MM.1S (cell line): ENCODE measurements around the gene EPM2AIP1.

Source experiments
- DNase-seq: peaks from one replicate; pipeline ENCODE4 v3.0.0-alpha.2; 2015
- H2AFZ ChIP-seq: fragments of 300-600 bp; sonication (generic); 2 replicates; pipeline ENCODE4 v1.6.0; 2016; ENCODE audit warnings: antibody characterized with exemption, low read length
- H3F3A ChIP-seq: fragments of 300-600 bp; sonication (generic); 2 replicates; pipeline ENCODE4 v1.6.1; 2016; ENCODE audit warnings: mild to moderate bottlenecking, antibody characterized with exemption, low read length, moderate library complexity, mixed read lengths; ENCODE audit not compliant: insufficient read depth
- H3K27ac ChIP-seq: fragments of 300-600 bp; sonication (generic); 2 replicates; pipeline ENCODE4 v1.5.1; 2016; ENCODE audit warnings: mild to moderate bottlenecking, low read length
- H3K27me3 ChIP-seq: fragments of 300-600 bp; sonication (generic); replicated peaks from 2 replicates; pipeline ENCODE4 v1.6.0; 2016; ENCODE audit warnings: low read length; ENCODE audit not compliant: insufficient read depth
- H3K36me3 ChIP-seq: fragments of 300-600 bp; sonication (generic); replicated peaks from 2 replicates; pipeline ENCODE4 v1.6.1; 2016; ENCODE audit warnings: mild to moderate bottlenecking, low read length, mixed read lengths; ENCODE audit not compliant: insufficient read depth
- H3K4me1 ChIP-seq: fragments of 300-600 bp; sonication (generic); 2 replicates; pipeline ENCODE4 v1.6.1; 2016; ENCODE audit warnings: low read length, mixed read lengths
- H3K4me2 ChIP-seq: fragments of 300-600 bp; sonication (generic); 2 replicates; pipeline ENCODE4 v1.6.0; 2016; ENCODE audit warnings: low read depth, low read length
- H3K4me3 ChIP-seq: fragments of 300-600 bp; sonication (generic); 2 replicates; pipeline ENCODE4 v1.5.1; 2016; ENCODE audit warnings: low read length, mixed read lengths
- H3K79me2 ChIP-seq: fragments of 300-600 bp; sonication (generic); 2 replicates; pipeline ENCODE4 v1.6.1; 2016; ENCODE audit warnings: mixed run types, low read length, mixed read lengths
- H3K9ac ChIP-seq: fragments of 300-600 bp; sonication (generic); 2 replicates; pipeline ENCODE4 v1.6.1; 2016; ENCODE audit warnings: low read length, mixed read lengths
- H3K9me2 ChIP-seq: fragments of 300-600 bp; sonication (generic); replicated peaks from 2 replicates; pipeline ENCODE4 v1.6.1; 2016; ENCODE audit warnings: mild to moderate bottlenecking, low read length, mixed read lengths; ENCODE audit not compliant: insufficient read depth
- H3K9me3 ChIP-seq: fragments of 300-600 bp; sonication (generic); replicated peaks from 2 replicates; pipeline ENCODE4 v1.6.1; 2016; ENCODE audit warnings: mild to moderate bottlenecking, low read length, mixed read lengths; ENCODE audit not compliant: insufficient read depth
- H4K20me1 ChIP-seq: fragments of 300-600 bp; sonication (generic); 2 replicates; pipeline ENCODE4 v1.6.1; 2016; ENCODE audit warnings: mild to moderate bottlenecking, low read length, moderate library complexity, mixed read lengths; ENCODE audit not compliant: insufficient read depth
- CTCF ChIP-seq: fragments of 300-600 bp; sonication (generic); IDR thresholded peaks from 2 replicates; pipeline ENCODE4 v1.5.1; 2016; ENCODE audit warnings: antibody characterized with exemption, low read length, mixed read lengths
- EZH2 ChIP-seq: fragments of 300-600 bp; sonication (generic); optimal IDR thresholded peaks from 2 replicates; pipeline ENCODE3; 2017; ENCODE audit warnings: low read depth, mild to moderate bottlenecking, antibody characterized with exemption, low read length, mixed read lengths
- EZH2phosphoT487 ChIP-seq: fragments of 300-600 bp; sonication (generic); IDR thresholded peaks from 2 replicates; pipeline ENCODE4 v1.6.1; 2018; ENCODE audit warnings: antibody characterized with exemption, low read length

Gene EPM2AIP1

DNA sequence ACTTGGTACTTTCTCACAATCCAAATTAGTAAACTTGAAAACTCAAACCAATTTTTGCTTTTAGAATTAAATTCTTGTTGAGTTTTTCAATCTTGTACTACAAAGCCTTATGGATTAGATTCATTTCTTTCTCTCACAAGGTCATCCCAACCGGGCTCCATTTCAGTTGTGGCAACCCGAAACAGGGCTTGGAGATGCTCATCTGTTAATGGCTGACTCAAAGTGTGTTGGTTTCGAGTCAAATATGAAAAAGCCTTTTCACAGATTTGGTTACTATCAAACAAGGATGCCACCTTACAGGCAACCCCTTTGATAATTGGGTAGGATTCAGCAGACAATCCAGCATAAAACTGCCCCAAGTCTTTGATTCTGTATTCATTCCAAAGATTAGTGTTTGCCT, 1.8 kb downstream of the EPM2AIP1 start:
- DNase-seq: no peak
- peaks cover 7% of the 10 kb centered on the region; the same call in 1 of the 2 replicates for H3K36me3 ChIP-seq
- no peak overlapping the region for H3K9ac ChIP-seq
- peaks cover 18% of the 10 kb centered on the region for H3K79me2 ChIP-seq
- no peaks in the 10 kb centered on the region for H3K27me3 ChIP-seq
- no peak overlapping the region for H2AFZ ChIP-seq
- peaks cover 6% of the 10 kb centered on the region; the same call in 1 of the 2 replicates for H3K4me1 ChIP-seq
- no peak overlapping the region for H3K27ac ChIP-seq
- no peaks in the 10 kb centered on the region for H4K20me1 ChIP-seq
- no peaks in the 10 kb centered on the region for H3K9me2 ChIP-seq
- H3K4me2 ChIP-seq: no peak overlapping the region
- no peak overlapping the region for H3K4me3 ChIP-seq
- no peaks in the 10 kb centered on the region for H3K9me3 ChIP-seq
- no peak for TF ChIP-seq CTCF
- TF ChIP-seq EZH2: no peak
- TF ChIP-seq EZH2phosphoT487: no peak
- no peaks in the 10 kb centered on the region for H3F3A ChIP-seq

GRCh38 chr3:36989568-36989967, 3.4 kb downstream of the EPM2AIP1 start:
- H3K4me2 ChIP-seq: no peak overlapping the region
- H3K4me1 ChIP-seq: peaks cover 6% of the 10 kb centered on the region; the same call in 1 of the 2 replicates
- H2AFZ ChIP-seq: no peak overlapping the region
- H4K20me1 ChIP-seq: no peaks in the 10 kb centered on the region
- H3K9me2 ChIP-seq: no peaks in the 10 kb centered on the region
- H3K27ac ChIP-seq: no peak overlapping the region
- TF ChIP-seq EZH2 (no peak), EZH2phosphoT487 (no peak), CTCF (no peak)
- no peak overlapping the region for H3K9ac ChIP-seq
- DNase-seq: no peak
- H3K79me2 ChIP-seq: peaks cover 18% of the 10 kb centered on the region
- no peak overlapping the region for H3K4me3 ChIP-seq
- H3K27me3 ChIP-seq: no peaks in the 10 kb centered on the region
- H3F3A ChIP-seq: no peaks in the 10 kb centered on the region
- H3K9me3 ChIP-seq: no peaks in the 10 kb centered on the region
- H3K36me3 ChIP-seq: peaks cover 7% of the 10 kb centered on the region; the same call in 1 of the 2 replicates

GRCh38 chr3:36989005-36989404, 3.9 kb downstream of the EPM2AIP1 start:
- no peaks in the 10 kb centered on the region for H4K20me1 ChIP-seq
- no peaks in the 10 kb centered on the region for H3K9me2 ChIP-seq
- TF ChIP-seq EZH2 (no peak), EZH2phosphoT487 (no peak), CTCF (no peak)
- H3K4me2 ChIP-seq: no peak overlapping the region
- H3K9ac ChIP-seq: no peak overlapping the region
- H3K27me3 ChIP-seq: no peaks in the 10 kb centered on the region
- H3K79me2 ChIP-seq: peaks cover 13% of the 10 kb centered on the region
- H2AFZ ChIP-seq: no peak overlapping the region
- peaks cover under 1% of the 10 kb centered on the region; the same call in 1 of the 2 replicates for H3K4me1 ChIP-seq
- peaks cover 7% of the 10 kb centered on the region; the same call in 1 of the 2 replicates for H3K36me3 ChIP-seq
- no peaks in the 10 kb centered on the region for H3F3A ChIP-seq
- no peaks in the 10 kb centered on the region for H3K9me3 ChIP-seq
- no peak overlapping the region for H3K4me3 ChIP-seq
- H3K27ac ChIP-seq: no peak overlapping the region
- DNase-seq: no peak
